HG03025 (cell line): ENCODE results near the gene EOLA2.
"Not testable (repeated sequence)": the region's sequence is repeated elsewhere in the genome, so short reads cannot be mapped to it uniquely, and the experiment has no call there.

Experiments used
- ATAC-seq: cut with Tn5 transposase; IDR thresholded peaks from one replicate; pipeline ENCODE4 v1.9.1; 2021; ENCODE audit warnings: mild to moderate bottlenecking, moderate library complexity; ENCODE audit not compliant: unreplicated experiment, low FRiP score

Gene EOLA2

DNA sequence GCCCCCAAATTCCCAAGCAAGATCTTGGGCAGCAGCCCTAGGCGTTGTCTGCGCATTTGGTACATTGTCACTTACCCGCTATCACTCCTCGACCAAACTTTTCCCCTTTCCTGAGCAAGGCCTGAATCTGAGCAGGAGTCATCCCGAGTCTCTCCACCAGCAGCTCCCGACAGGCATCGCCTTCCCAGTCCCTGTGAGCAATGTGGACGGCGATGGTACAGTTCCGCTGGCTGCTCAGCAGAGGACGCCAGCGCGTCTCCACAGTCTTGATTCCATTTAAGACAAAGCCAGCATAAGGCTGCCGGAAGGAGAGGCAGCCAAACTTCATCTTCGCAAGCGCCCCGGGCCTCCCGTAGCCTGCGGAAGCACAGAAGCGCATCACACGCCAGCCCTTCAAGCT lies 4.7 kb downstream of the EOLA2 start:
- ATAC-seq: not testable (repeated sequence)

DNA sequence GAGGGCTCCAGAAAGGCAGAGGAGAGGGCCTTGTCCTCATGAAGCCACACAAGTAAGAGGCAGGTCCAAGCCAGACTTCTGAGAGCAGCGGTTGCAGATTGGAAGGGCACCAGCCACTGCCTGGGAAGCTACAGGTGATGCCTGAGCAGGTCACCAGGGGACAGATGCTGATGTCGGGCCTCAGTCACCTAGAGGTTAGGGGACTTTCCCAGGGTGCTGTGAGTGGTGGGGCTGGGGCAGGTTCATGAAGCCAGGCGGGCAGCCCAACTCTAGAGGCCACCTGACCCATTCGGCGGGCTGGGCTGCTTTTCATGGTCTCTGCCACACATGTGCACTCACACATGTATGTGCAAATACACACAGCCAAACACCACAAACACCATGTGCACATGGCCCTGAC lies 5.3 kb downstream of the EOLA2 start:
- ATAC-seq: not testable (repeated sequence)

DNA sequence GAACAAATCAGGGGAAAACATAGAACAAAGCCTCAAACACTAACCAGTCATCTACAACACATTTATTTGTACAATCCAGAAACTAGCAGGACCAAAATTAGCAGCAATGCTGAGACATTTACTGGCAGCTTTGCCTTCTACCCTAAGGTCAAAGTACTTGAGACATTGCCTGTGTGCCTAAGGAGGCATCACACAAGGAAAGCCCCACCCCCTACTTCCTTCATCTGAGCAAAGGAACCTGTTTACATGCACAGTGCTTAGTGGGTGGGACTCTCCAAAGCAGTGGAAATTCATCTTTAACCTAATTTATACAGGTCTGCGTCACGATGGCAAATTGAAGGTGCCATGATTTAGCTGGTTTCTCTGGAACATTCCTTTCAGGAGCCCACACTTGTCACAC lies 6.1 kb downstream of the EOLA2 start:
- ATAC-seq: not testable (repeated sequence)

DNA sequence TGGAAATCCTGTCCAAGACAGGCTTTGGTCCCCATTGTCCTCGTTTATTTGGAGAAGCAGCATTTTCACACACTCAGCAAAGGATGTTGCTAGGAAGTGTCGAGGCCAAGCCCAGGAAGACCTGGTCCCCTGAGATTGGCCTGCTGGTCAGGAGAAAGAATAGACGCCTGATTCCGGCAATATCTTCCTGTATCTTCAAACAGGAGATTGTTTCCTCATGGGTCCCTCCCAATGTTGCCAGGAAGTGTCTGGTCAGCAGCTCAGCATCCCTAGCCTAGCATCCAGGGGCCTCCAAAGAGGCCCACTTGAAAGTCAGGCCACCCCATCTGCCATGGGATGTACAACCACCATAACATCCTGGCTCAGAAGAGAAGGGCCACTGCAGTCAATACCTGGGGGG lies 6.9 kb downstream of the EOLA2 start:
- ATAC-seq: not testable (repeated sequence)

DNA sequence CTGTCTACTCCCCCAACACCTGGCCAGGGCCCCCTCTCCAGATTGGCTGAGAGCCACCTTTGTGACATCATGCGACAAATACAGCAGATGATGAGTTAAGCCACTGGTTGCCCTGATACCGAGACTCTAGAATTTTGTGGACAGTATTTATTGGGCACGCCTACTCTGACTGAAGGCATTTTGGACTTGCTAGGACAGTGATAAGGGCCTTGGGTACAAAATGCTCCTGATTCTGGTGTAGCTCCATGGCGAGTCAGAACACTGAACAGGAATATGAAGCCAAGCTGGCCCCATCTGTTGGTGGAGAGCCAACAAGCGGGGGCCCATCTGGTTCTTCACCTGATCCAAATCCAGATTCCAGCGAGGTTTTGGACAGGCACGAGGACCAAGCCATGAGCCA lies 8.9 kb downstream of the EOLA2 start, which contains the start of gene HSFX4:
Gene HSFX4, plus strand, starts transcription at position 174 of the 400 bp plus-strand sequence. Its CDS starts 72 bp downstream, at position 246.
- ATAC-seq: not testable (repeated sequence)

DNA sequence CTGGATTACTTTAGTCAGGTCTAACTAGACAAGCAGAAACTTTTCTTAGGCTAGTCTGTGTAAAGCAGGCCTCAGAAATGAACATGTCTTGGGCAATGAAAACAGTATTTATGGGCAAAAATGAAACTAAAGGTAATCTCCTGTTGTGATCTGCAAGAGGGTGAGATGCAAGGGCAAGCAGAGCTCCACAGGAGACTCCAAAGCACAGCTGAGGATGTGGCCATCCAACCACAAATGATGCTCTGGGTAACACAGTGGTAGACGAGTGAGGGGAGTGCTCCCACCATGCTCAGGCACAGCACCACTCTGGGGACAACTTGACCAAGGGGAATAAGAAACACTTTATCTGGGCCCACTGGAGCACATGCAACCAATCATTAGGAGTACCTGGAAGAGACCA lies 9.7 kb downstream of the EOLA2 start:
- not testable (repeated sequence) for ATAC-seq

DNA sequence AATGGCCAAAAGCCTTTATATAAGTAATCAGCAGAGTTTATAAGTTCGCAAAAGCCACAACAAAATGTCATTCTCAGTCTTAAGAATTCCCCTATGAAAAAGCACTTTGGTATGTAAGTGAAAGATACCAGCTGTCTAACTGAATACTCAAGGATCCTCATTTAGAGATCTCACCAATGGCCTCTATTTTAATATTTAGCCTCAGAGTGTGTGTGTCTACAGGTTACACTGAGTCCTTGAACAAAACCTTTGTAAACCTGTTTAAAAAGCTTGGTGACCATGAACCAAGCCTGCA lies 10.4 kb downstream of the EOLA2 start:
- not testable (repeated sequence) for ATAC-seq

DNA sequence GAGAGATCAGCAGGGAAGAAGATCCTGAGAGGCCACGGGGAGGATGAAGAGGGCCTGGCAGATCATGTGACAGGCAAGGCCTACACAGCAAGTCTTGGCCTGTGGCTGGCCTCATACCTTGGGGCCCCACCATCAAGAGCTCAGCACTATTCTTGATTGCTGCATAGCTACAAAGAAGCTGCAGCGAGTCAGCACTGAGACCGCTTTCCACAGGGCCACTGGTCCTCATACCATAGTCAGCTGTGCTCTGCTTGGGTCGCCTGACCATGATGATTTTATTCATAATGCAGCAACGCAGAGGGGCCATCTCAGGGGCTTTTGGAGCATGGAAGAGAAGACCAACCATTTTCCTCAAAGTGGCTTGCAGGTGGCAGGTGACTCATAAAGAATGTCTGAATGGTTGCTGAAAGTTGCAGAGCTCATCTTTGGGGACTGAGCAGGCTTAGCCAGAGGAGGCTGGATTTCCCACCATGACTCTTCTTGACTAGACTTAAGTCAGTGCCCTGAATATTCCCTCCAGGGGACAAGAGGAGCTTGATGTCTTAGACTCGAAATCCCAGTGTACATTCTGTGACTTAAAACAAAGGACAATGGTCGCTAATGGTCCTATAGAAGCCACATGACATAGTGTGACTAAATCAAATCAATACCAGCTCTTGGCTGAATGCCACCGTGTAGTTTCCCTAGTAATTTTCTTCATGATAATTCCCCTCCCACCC lies 10.9 kb downstream of the EOLA2 start:
- ATAC-seq: not testable (repeated sequence)

DNA sequence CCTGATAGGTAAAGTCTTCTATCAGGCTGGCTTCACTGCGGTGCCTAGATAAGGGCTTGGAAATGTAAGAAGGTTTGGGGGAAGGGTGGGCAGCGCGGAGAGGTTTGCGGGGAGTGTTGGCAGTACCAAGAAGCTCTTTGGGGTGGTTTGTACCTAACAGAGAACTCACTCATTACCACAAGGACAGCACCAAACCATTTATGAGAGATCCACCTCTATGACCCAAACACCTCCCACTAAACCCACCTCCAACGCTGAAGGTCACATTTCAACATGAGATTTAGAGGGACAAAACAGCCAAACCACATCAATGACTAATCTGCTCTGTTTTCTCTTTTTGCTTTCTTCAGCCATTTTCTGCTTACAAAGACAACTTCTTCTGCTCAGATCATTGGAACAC lies 13.9 kb downstream of the EOLA2 start:
- ATAC-seq: not testable (repeated sequence)

DNA sequence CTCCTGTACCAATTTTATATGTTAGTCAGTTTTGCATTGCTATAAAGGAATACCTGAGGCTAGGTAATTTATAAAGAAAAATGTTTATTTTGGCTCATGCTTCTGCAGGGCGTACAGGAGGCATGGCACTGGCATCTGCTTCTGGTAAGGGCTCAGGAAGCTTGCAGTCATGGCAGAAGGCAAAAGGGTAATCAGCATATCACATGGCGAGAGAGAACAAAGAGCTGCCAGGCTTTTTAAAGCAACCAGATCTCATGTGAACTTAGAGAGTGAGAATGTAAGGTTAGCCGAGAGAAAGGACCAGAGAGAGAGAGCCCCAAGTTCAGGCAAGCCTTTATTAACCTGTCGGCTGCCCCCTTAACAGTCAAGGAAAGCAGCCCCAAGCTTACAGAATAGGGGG lies 14.5 kb downstream of the EOLA2 start:
- ATAC-seq: not testable (repeated sequence)

DNA sequence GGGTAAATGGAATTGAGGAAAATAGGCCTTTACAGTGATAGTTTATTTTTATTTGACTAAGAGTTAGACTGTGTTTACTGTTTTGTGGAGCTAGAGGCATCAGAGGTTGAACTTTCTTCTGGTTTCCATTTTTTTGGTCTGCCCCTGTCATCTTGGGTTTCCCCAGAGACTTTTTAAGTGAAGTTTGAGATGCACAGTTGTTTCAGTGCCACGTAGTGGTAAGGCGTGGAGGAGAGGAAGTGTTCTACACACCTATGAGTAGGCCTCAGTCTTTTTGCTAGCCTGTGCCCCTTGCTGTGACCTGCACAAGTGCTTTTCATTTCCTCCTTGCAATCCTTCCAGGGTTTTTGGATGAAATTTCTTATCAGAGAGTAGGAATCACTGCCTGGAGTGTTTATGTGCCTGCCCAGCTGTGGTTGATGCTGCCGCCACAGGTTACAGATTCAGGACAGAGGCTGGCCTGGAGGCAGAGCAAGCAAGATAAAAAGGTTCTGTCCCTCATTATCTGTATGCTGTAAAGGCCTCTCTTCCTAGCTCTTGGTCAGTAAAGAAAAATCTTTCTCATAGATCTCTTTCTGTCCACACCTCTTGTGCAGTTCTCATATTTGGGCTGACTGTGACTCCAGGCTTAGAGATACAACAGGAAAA lies 21.4 kb downstream of the EOLA2 start:
- no peak for ATAC-seq

DNA sequence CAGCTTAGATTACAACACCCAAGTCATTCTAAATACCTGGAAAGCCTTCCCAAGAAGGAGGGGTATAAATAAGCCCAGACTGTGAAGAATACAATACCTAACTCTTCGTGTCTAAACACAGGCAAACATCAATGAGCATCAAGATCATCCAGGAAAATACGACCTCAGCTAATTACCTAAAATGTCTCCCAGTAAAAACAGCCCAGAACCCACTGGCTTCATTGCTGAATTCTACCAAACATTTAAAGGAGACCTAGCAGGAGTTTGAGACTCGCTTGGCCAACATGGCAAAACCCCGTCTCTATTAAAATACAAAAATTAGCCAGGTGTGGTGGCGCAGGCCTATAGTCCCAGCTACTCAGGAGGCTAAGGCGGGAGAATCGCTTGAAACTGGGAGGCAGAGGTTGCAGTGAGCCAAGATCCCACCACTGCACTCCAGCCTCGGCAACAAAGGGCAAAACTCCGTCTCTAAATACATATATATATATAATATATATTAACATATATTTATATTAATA lies 28.1 kb downstream of the EOLA2 start:
- ATAC-seq: no peak

DNA sequence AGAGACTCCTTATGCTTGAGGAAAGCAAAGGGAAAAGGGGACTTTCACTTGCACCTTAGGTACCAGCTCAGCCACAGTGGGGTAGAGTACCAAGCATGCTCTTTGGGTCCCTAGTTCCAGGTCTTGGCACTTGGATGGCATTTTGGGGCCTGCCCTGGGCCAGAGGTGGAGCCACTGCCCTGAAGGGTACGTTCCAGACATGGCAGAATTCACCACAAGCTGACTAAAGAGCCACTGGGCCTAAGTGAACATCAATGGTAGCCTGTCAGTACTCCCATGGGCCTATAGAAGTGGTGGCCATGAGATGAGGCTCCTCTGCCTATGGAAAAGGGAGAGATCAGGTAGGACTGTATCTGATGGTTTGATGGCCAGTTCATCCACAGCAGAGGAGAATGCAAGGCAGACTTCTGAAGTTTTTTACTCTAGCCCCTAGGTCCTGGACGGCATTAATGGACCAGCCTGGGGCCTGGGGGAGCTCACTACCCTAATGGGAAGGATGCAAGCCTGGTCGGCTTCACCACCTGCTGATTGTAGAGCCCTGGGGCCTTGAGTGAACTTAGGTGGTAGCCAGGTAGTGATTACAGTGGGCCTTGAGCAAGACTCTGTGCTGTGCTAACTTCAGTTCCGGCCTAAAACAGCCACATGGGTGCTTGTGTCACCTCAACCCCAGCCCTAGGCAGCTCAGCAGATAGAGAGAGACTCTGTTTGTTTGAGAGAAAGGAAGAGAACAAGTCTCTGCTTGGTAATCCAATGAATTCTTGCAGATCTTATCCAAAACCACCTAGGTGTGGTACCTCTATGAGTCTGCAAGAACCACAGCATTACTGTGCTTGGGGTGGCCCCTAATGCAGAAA lies 28.7 kb downstream of the EOLA2 start:
- ATAC-seq: no peak

DNA sequence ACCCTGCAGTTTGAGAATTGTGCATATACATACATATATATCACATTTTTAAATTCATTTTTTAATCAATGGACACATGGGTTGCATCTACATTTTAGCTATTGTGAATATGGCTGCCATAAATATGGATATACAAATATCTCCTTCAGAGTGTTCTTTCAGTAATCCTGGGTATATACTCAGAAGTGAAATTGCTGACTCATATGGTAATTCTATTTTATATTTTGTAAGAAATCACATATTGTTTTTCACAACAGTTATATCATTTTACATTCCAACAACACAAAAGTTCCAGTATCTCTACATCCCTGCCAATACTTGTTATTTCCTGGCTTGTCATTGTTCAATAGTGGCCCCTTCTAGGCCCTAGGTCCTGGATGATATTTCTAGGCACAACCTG lies 29.6 kb downstream of the EOLA2 start:
- ATAC-seq: no peak

DNA sequence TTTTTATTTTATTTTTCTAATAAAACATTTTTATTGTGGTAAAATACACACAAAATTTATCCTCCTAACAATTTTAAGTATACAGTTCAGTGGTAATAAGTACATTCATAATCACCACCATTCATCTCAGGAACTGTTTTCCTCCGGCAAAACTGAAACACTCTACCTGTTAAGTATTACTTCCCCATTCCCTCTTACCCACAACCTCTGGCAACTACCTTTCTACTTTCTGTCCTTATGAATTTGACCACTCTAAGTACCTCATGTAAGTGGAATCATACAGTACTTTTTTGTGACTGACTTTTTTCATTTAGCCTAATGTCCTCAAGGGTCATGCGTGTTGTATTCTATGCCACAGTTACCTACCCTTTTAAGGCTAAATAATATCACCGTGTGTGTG lies 30.0 kb downstream of the EOLA2 start:
- ATAC-seq: no peak

DNA sequence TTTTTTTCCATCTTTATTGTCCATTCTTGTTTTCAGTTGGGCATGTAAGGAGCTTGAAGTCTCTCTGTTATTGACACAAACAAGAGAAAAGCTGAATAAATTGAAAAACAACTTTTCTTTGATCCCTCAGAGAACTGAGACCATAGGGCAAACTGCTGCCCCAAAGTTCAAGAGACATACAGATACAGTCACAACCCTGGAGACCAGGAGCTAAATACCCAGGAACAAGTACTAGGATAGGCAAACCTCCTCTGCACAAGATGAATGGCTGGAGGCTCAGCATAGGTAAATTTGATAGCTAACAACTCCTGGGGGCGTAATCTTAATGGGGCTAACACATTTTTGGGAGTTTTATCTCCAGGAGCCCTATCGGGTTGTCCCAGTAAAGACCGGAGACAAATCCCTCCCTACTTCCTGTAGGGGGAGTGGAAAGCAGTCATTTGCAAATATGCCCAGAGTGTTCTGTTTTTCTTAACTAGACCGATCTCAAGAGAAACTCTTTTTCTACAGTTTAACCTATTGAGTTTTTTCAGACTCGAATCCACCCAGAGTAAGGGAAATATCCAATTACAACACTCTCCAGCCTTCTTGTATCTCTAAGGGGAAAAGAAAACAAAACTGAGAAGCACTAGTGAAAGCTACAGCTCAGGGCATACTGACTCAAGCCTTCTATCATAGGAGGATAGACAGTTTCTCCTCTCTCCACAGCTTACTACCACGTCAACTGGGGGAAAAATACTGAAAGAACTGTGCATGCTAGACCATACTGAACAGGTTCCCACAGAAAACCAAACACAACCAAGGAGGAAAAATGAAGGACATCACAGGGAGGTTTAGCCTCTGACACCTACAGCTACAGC lies 34.2 kb downstream of the EOLA2 start:
- ATAC-seq: peak; percentile 93

DNA sequence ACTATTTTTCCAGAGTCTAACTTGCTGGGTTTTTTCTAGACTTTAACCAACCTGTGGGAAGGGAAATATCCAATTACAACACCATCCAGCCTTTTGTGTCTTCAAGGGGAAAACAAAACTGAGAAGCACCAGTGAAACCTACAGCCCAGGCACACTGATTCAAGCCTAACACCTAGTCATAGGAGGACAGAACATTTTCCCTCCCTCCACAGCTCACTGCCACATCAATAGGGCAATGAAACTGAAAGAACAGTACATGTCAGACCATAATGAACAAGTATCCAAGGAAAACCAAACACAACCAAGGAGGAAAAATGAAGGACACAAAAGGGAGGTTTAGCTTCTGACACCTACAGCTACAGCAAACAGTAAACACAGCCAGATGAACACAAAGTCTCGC lies 39.7 kb downstream of the EOLA2 start:
- ATAC-seq: no peak

DNA sequence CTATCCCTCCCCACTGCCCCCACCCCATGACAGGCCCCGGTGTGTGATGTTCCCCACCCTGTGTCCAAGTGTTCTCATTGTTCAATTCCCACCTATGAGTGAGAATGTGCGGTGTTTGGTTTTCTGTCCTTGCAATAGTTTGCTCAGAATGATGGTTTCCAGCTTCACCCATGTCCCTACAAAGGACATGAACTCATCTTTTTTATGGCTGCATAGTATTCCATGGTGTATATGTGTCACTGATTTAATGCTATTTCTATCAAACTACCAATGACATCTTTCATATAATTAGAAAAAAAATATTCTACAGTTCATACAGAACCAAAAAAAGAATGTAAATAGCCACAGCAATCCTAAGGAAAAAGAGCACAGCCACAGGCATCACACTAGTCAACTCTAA lies 47.5 kb downstream of the EOLA2 start:
- not testable (repeated sequence) for ATAC-seq
